Esophagus muscularis mucosa (tissue), 3 donors: ENCODE results near the gene HABP2.

Source experiments
- POLR2A ChIP-seq: fragments of 450-650 bp; IDR thresholded peaks from one replicate; pipeline ENCODE4 v1.6.1; 2017; ENCODE audit warnings: antibody characterized with exemption, moderate library complexity, mild to moderate bottlenecking, low read depth
- TF ChIP-seq, protein P1 (sequence below), 3 experiments: fragments of 200-600 bp in 2 of 3; fragments of 450-650 bp in 1 of 3; sonication (generic) in 2 of 3; IDR thresholded peaks; one replicate each; pipeline ENCODE4 v1.5.1; 2017 to 2019; ENCODE audit warnings: antibody characterized with exemption in 3 of 3, mild to moderate bottlenecking in 2 of 3, moderate library complexity in 1 of 3

- TF ChIP-seq, protein P1, sequence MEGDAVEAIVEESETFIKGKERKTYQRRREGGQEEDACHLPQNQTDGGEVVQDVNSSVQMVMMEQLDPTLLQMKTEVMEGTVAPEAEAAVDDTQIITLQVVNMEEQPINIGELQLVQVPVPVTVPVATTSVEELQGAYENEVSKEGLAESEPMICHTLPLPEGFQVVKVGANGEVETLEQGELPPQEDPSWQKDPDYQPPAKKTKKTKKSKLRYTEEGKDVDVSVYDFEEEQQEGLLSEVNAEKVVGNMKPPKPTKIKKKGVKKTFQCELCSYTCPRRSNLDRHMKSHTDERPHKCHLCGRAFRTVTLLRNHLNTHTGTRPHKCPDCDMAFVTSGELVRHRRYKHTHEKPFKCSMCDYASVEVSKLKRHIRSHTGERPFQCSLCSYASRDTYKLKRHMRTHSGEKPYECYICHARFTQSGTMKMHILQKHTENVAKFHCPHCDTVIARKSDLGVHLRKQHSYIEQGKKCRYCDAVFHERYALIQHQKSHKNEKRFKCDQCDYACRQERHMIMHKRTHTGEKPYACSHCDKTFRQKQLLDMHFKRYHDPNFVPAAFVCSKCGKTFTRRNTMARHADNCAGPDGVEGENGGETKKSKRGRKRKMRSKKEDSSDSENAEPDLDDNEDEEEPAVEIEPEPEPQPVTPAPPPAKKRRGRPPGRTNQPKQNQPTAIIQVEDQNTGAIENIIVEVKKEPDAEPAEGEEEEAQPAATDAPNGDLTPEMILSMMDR (IDR thresholded peaks at IDR 0.05) = no peak
- TF ChIP-seq POLR2A = no peak
These were observed 15.2 kb upstream of the HABP2 start for GRCh38 chr10:113537672-113538071.
